Measurements from ENCODE around the gene RUNDC3A.

Gene RUNDC3A

DNA sequence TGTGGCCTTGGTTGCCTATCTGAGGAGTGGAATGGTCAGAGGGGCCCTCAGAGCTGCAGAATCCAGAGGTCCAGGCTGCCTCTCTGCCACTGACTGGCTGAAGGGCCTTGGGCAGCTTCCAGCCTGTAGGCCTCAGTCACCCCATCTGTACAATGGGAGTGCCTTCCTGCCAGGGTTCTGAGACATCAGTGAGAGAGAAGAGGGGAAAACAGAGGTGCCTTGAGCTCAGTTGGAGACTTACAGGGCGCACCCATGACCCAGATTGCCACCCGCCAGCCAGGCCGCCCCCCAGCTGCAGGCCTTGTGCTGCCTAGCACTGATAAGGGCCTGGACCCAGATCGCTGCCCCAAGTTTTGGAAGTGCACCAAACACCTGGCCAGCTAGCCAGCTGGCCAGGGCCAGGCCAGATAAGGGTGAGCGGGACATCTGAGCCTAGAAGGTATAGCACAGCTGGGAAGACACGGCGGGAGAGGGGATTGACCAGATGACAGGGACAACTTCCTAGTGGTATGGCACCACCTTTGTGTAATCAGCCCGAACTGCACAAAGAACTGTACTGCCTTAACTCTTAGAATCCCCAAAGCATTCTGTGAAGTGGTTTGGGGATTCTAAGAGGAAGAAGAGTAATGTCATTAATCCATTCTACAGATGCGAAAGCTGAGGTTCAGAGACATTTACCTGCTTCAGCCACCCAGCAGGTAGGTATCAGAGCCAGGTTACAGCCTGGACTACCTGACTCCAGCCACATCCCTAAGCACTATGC lies 41.8 kb upstream of the RUNDC3A start:
- Histone ChIP-seq H3K36me3 (no peaks in the 10 kb centered on the region), H3K4me3 (no peak overlapping the region), H3K9me3 (no peaks in the 10 kb centered on the region), H3K27me3 (peaks cover 0 to 27% of the 10 kb centered on the region in 2 donors), H3K27ac (no peak overlapping the region), H3K4me1 (no peaks in the 10 kb centered on the region)
- intact Hi-C loops (cut with DNase I; ENCODE audit: low total_unique reads) = no loop called here
- TF ChIP-seq, protein P1, sequence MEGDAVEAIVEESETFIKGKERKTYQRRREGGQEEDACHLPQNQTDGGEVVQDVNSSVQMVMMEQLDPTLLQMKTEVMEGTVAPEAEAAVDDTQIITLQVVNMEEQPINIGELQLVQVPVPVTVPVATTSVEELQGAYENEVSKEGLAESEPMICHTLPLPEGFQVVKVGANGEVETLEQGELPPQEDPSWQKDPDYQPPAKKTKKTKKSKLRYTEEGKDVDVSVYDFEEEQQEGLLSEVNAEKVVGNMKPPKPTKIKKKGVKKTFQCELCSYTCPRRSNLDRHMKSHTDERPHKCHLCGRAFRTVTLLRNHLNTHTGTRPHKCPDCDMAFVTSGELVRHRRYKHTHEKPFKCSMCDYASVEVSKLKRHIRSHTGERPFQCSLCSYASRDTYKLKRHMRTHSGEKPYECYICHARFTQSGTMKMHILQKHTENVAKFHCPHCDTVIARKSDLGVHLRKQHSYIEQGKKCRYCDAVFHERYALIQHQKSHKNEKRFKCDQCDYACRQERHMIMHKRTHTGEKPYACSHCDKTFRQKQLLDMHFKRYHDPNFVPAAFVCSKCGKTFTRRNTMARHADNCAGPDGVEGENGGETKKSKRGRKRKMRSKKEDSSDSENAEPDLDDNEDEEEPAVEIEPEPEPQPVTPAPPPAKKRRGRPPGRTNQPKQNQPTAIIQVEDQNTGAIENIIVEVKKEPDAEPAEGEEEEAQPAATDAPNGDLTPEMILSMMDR (IDR thresholded peaks at IDR 0.05) = no peak
- DNase-seq = no peak

DNA sequence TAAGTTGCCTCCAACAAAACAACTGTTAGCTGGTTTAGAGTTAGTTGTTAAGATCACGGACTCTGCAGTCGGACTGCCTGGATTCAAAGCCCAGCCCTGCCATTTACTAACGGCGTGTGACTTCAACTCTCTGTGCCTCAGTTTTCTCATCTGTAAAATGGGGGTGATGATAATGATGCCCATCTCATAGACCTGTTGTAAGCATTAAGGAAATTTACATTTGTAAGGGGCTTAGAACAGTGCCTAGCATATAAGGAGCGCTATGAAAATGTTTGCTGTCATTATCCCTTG lies 41.3 kb upstream of the RUNDC3A start:
- no peaks in the 10 kb centered on the region for H3K36me3 ChIP-seq
- no peak overlapping the region for H3K27ac ChIP-seq
- H3K9me3 ChIP-seq = no peaks in the 10 kb centered on the region
- H3K4me3 ChIP-seq = no peak overlapping the region
- H3K27me3 ChIP-seq = peaks cover 0 to 30% of the 10 kb centered on the region in 2 donors
- TF ChIP-seq, protein P1 (IDR thresholded peaks at IDR 0.05) = no peak
- no peaks in the 10 kb centered on the region for H3K4me1 ChIP-seq
- intact Hi-C loops (cut with DNase I; ENCODE audit: low total_unique reads) = no loop called here
- no peak for DNase-seq

DNA sequence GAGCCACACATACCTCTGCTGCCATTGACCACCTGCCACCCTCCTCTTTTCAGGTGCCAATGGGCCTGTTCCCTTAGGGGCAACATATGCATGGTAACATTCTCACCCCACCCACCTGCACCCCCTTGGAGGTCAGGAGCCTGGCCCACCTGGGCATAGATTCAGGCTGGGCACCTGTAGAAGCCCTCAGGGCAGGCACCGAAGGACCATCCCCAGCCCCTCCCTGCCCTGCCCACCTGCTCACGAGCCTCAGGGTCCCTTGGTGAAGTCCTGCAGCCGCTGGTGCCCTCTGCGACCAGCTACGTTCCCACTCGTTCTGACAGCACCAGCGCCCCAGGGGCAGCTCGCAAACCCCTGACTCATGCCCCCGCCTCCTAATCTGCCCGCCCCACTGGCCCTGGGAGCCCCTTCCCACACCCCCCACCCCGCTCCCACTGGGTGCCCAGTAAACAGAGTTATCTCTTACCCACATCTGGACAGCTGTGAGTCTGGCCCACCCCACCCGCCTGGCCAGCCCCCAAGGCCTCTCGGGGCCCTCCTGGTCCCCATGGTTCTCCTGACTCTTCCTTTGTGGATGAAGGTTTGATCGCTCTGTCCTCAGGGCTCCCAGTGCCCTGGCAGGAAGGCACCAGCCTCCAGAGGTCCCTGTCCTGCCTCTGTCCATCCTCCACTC lies 40.4 kb upstream of the RUNDC3A start, which contains the start of gene SLC4A1:
Gene SLC4A1 (minus strand): TSS at position 318 of the 673 bp plus-strand sequence. CDS start 5,269 bp downstream, outside the sequence.
- TF ChIP-seq, protein P1 (IDR thresholded peaks at IDR 0.05) = no peak

DNA sequence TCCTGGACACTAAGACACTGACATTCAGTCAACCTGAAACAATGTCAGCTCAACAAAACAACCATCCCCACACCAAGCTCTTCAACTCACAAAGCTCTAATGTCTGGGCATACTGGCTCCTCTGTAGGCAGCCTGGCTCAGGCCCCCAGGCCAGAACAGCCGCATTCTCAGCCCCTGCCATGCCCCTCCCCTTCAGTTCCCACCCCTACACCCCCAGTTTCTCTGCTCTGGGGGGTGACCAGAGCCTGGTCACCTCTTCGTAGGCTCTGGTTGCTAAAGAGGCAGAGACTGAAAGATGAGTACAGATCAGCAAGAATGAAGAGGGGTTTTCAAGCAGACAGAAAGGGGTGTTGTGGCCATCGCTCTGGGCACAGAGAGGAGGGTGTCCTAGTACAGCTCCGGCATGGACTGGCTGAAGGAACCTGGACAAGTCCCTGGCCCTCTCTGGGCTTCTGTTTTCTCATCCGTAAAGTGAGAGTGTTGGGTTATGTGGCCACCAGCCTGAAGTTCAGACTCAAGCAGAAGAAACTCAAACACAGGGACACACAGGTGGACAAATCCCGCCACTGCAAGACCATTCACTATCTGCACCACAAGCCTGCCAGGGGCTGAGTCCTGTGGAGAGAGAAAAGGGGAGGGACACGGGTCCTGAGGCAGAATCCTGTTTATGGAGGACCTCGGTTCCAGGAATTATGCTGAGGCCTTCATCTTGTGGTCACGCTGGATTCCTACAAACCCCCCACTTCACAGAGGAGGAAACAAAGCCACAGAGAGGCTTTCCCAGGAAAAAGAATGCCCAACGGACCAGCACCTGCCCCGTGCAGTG lies 39.5 kb upstream of the RUNDC3A start:
- intact Hi-C loops (cut with DNase I; ENCODE audit: low total_unique reads) = no loop called here

More for the DNA sequence above, 40.4 kb upstream of the RUNDC3A start, which contains the start of gene SLC4A1:
- Histone ChIP-seq H3K4me3 (no peak within 1 kb of the TSS), H3K4me1 (no peaks in the 10 kb centered on the region), H3K9me3 (no peaks in the 10 kb centered on the region), H3K27me3 (peaks cover 0 to 32% of the 10 kb centered on the region in 2 donors), H3K36me3 (no peaks in the 10 kb centered on the region), H3K27ac (no peak within 1 kb of the TSS)
- intact Hi-C loops (cut with DNase I; ENCODE audit: low total_unique reads) = no loop called here
- DNase-seq = no peak

More for the DNA sequence above, 39.5 kb upstream of the RUNDC3A start:
- DNase-seq = no peak
- Histone ChIP-seq H3K9me3 (no peaks in the 10 kb centered on the region), H3K4me1 (no peaks in the 10 kb centered on the region), H3K36me3 (no peaks in the 10 kb centered on the region), H3K27ac (no peak overlapping the region), H3K4me3 (no peak overlapping the region), H3K27me3 (peaks cover 0 to 38% of the 10 kb centered on the region in 2 donors)
- TF ChIP-seq, protein P1 (IDR thresholded peaks at IDR 0.05) = no peak

Measured in tibial artery (tissue), 4 donors.